Measurements from ENCODE around the gene CCT8. TPM values are rescaled to one million over a fixed set of nuclear protein-coding genes. Genes with fewer than 3 reads are reported as not detected.
"Not testable (repeated sequence)": the region's sequence is repeated elsewhere in the genome, so short reads cannot be mapped to it uniquely, and the experiment has no call there.

Gene CCT8
- total RNA-seq, 1 experiment from 2014 or later = 276 TPM

DNA sequence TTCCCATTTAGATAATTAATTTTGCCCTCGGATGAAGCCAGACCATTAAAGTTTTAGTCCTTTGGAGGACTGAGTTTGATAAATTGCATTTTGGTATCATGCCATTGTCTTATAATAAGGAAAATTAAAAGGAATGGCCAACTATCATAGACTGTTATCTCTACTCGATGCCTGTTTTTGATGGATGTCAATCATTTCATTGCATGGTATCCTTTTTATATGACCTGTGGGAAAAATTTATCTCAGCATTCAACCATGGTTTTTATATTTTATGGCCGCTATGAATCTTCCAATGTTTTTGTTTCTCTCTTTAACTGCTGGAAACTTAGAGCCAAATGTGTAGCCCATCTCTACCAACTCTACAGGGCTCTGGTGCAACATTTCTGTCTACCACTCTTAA lies 9.9 kb upstream of the CCT8 start:
- peaks cover 64% of the 10 kb centered on the region for H3K4me1 ChIP-seq (ENCODE audit: low read length)
- no peaks in the 10 kb centered on the region for H3K9me2 ChIP-seq (replicated peaks; ENCODE audit: insufficient read depth, low read length)
- no peak overlapping the region for H3K4me3 ChIP-seq (ENCODE audit: low read length)
- no peak for DNase-seq
- H3K9me3 ChIP-seq (ENCODE audit: low read length) = no peaks in the 10 kb centered on the region
- H3K79me2 ChIP-seq (ENCODE audit: low read length) = peaks cover 59% of the 10 kb centered on the region
- H2AFZ ChIP-seq (ENCODE audit: low read length) = no peak overlapping the region
- H3K4me2 ChIP-seq (ENCODE audit: low read depth, low read length, poor library complexity, severe bottlenecking) = no peak overlapping the region
- H3K9ac ChIP-seq (ENCODE audit: low read length) = no peak overlapping the region
- no peak overlapping the region for H3K27ac ChIP-seq (ENCODE audit: low read length)
- H4K20me1 ChIP-seq (ENCODE audit: insufficient read depth, low read depth, low read length) = no peaks in the 10 kb centered on the region
- no peaks in the 10 kb centered on the region for H3K27me3 ChIP-seq (ENCODE audit: low read length)
- H3K36me3 ChIP-seq (ENCODE audit: insufficient read depth, low read length) = peaks cover 3% of the 10 kb centered on the region; the same call in 1 of the 2 replicates

- Histone ChIP-seq H3K9ac (ENCODE audit: low read length) (no peak overlapping the region), H4K20me1 (ENCODE audit: insufficient read depth, low read depth, low read length) (no peaks in the 10 kb centered on the region), H3K27ac (ENCODE audit: low read length) (no peak overlapping the region), H2AFZ (ENCODE audit: low read length) (no peak overlapping the region), H3K9me2 (replicated peaks; ENCODE audit: insufficient read depth, low read length) (no peaks in the 10 kb centered on the region), H3K4me3 (ENCODE audit: low read length) (no peak overlapping the region), H3K36me3 (ENCODE audit: insufficient read depth, low read length) (peaks cover 3% of the 10 kb centered on the region; the same call in 1 of the 2 replicates), H3K4me2 (ENCODE audit: low read depth, low read length, poor library complexity, severe bottlenecking) (no peak overlapping the region), H3K27me3 (ENCODE audit: low read length) (no peaks in the 10 kb centered on the region), H3K4me1 (ENCODE audit: low read length) (peaks cover 74% of the 10 kb centered on the region), H3K79me2 (ENCODE audit: low read length) (peaks cover 65% of the 10 kb centered on the region), H3K9me3 (ENCODE audit: low read length) (no peaks in the 10 kb centered on the region)
- DNase-seq = no peak
These were observed 8.8 kb upstream of the CCT8 start for GRCh38 chr21:29082046-29082815.

- H3K27me3 ChIP-seq (ENCODE audit: low read length) = no peaks in the 10 kb centered on the region
- no peak overlapping the region for H3K9ac ChIP-seq (ENCODE audit: low read length)
- H3K79me2 ChIP-seq (ENCODE audit: low read length) = peaks cover 61% of the 10 kb centered on the region
- no peak overlapping the region for H3K4me3 ChIP-seq (ENCODE audit: low read length)
- H3K4me1 ChIP-seq (ENCODE audit: low read length) = peaks cover 79% of the 10 kb centered on the region
- no peaks in the 10 kb centered on the region for H3K9me3 ChIP-seq (ENCODE audit: low read length)
- no peak overlapping the region for H3K4me2 ChIP-seq (ENCODE audit: low read depth, low read length, poor library complexity, severe bottlenecking)
- no peaks in the 10 kb centered on the region for H4K20me1 ChIP-seq (ENCODE audit: insufficient read depth, low read depth, low read length)
- H3K27ac ChIP-seq (ENCODE audit: low read length) = no peak overlapping the region
- no peak for DNase-seq
- H2AFZ ChIP-seq (ENCODE audit: low read length) = no peak overlapping the region
- H3K9me2 ChIP-seq (replicated peaks; ENCODE audit: insufficient read depth, low read length) = no peaks in the 10 kb centered on the region
- no peaks in the 10 kb centered on the region for H3K36me3 ChIP-seq (ENCODE audit: insufficient read depth, low read length)
These were observed 7.0 kb upstream of the CCT8 start for GRCh38 chr21:29080454-29080941.

GRCh38 chr21:29078869-29079767 lies 5.7 kb upstream of the CCT8 start:
- Histone ChIP-seq H3K4me1 (ENCODE audit: low read length) (peaks cover 79% of the 10 kb centered on the region), H3K4me3 (ENCODE audit: low read length) (peak overlapping the region; percentile 17; the same call in 1 of the 2 replicates), H3K4me2 (ENCODE audit: low read depth, low read length, poor library complexity, severe bottlenecking) (peak overlapping the region; percentile 87), H4K20me1 (ENCODE audit: insufficient read depth, low read depth, low read length) (no peaks in the 10 kb centered on the region), H3K9me2 (replicated peaks; ENCODE audit: insufficient read depth, low read length) (no peaks in the 10 kb centered on the region), H3K27me3 (ENCODE audit: low read length) (no peaks in the 10 kb centered on the region), H3K9ac (ENCODE audit: low read length) (peak overlapping the region; percentile 47), H3K79me2 (ENCODE audit: low read length) (peaks cover 51% of the 10 kb centered on the region), H3K9me3 (ENCODE audit: low read length) (no peaks in the 10 kb centered on the region), H3K27ac (ENCODE audit: low read length) (peak overlapping the region; percentile 94), H2AFZ (ENCODE audit: low read length) (peak overlapping the region; percentile 19; the same call in 1 of the 2 replicates), H3K36me3 (ENCODE audit: insufficient read depth, low read length) (no peaks in the 10 kb centered on the region)
- DNase-seq = peak; percentile 91

GRCh38 chr21:29077651-29078090 lies 4.2 kb upstream of the CCT8 start:
- Histone ChIP-seq H2AFZ (ENCODE audit: low read length) (peak overlapping the region; percentile 77), H4K20me1 (ENCODE audit: insufficient read depth, low read depth, low read length) (peaks cover 4% of the 10 kb centered on the region; the same call in 1 of the 2 replicates), H3K27me3 (ENCODE audit: low read length) (no peaks in the 10 kb centered on the region), H3K79me2 (ENCODE audit: low read length) (peaks cover 48% of the 10 kb centered on the region), H3K4me2 (ENCODE audit: low read depth, low read length, poor library complexity, severe bottlenecking) (peak overlapping the region; percentile 87), H3K9me2 (replicated peaks; ENCODE audit: insufficient read depth, low read length) (no peaks in the 10 kb centered on the region), H3K4me3 (ENCODE audit: low read length) (peak overlapping the region; percentile 69), H3K4me1 (ENCODE audit: low read length) (peaks cover 70% of the 10 kb centered on the region), H3K9me3 (ENCODE audit: low read length) (no peaks in the 10 kb centered on the region), H3K36me3 (ENCODE audit: insufficient read depth, low read length) (0 out of 2 replicates have a peak, but pooled peaks cover under 1% of the 10 kb centered on the region), H3K27ac (ENCODE audit: low read length) (peak overlapping the region; percentile 94), H3K9ac (ENCODE audit: low read length) (peak overlapping the region; percentile 80)
- peak; percentile 90 for DNase-seq

DNA sequence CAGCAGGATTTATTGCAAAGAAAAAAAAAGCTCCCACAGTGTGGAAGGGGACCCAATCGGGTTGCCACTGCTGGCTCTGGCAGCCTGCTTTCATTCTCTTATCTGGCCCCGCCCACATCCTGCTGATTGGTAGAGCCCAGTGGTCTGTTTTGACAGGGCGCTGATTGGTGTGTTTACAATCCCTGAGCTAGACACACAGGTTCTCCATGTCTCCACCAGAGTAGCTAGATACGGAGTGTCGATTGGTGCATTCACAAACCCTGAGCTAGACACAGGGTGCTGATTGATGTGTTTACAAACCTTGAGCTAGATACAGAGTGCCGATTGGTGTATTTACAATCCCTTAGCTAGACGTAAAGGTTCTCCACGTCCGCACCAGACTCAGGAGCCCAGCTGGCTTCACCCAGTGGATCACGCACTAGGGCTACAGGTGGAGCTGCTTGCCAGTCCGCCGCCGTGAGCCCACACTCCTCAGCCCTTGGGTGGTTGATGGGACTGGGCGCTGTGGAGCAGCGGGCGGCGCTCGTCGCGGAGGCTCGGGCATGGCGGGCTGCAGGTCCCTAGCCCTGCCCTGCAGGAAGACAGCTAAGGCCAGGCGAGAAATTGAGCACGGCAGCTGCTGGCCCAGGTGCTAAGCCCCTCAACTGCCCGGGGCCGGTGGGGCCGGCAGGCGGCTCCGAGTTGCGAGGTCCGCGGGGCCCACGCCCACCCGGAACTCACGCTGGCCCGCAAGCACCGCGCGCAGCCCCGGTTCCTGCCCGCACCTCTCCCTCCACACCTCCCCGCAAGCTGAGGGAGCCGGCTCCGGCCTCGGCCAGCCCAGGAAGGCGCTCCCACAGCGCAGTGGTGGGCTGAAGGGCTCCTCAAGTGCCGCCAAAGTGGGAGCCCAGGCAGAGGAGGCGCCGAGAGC lies 3.5 kb upstream of the CCT8 start:
- not testable (repeated sequence) for H3K9me2 ChIP-seq (replicated peaks; ENCODE audit: insufficient read depth, low read length); H3K9me3 ChIP-seq (ENCODE audit: low read length); H3K27me3 ChIP-seq (ENCODE audit: low read length); H3K36me3 ChIP-seq (ENCODE audit: insufficient read depth, low read length)
- Histone ChIP-seq H3K79me2 (ENCODE audit: low read length) (peaks cover 49% of the 10 kb centered on the region), H4K20me1 (ENCODE audit: insufficient read depth, low read depth, low read length) (peaks cover 11% of the 10 kb centered on the region), H3K27ac (ENCODE audit: low read length) (peak overlapping the region; percentile 94), H3K4me3 (ENCODE audit: low read length) (peak overlapping the region; percentile 69), H3K4me1 (ENCODE audit: low read length) (peaks cover 70% of the 10 kb centered on the region), H3K4me2 (ENCODE audit: low read depth, low read length, poor library complexity, severe bottlenecking) (peak overlapping the region; percentile 87), H2AFZ (ENCODE audit: low read length) (peak overlapping the region; percentile 77), H3K9ac (ENCODE audit: low read length) (peak overlapping the region; percentile 80)
- DNase-seq = peak; percentile 79

- Histone ChIP-seq H3K4me2 (ENCODE audit: low read depth, low read length, poor library complexity, severe bottlenecking) (no peak overlapping the region), H3K4me3 (ENCODE audit: low read length) (no peak overlapping the region; the same call in 1 of the 2 replicates), H3K36me3 (ENCODE audit: insufficient read depth, low read length) (peaks cover 18% of the 10 kb centered on the region; the same call in 1 of the 2 replicates), H3K9me3 (ENCODE audit: low read length) (no peaks in the 10 kb centered on the region), H3K79me2 (ENCODE audit: low read length) (peaks cover 55% of the 10 kb centered on the region), H3K9me2 (replicated peaks; ENCODE audit: insufficient read depth, low read length) (no peaks in the 10 kb centered on the region), H4K20me1 (ENCODE audit: insufficient read depth, low read depth, low read length) (peaks cover 22% of the 10 kb centered on the region), H3K27me3 (ENCODE audit: low read length) (no peaks in the 10 kb centered on the region), H3K27ac (ENCODE audit: low read length) (peak overlapping the region; percentile 94), H3K4me1 (ENCODE audit: low read length) (peaks cover 78% of the 10 kb centered on the region), H3K9ac (ENCODE audit: low read length) (no peak overlapping the region), H2AFZ (ENCODE audit: low read length) (no peak overlapping the region)
- DNase-seq = peak; percentile 65
These were observed 2.4 kb upstream of the CCT8 start for GRCh38 chr21:29075706-29076466.

All from Karpas-422 (cell line).